Glutamatergic neuron (in vitro differentiated cells): ENCODE results near the gene ADI1. TPM values are rescaled to one million over a fixed set of nuclear protein-coding genes. Genes with fewer than 3 reads are reported as not detected.

ENCODE experiments used
- DNase-seq: peaks from one replicate; pipeline ENCODE4 v3.0.0; 2022
- H3K27ac Mint-ChIP-seq: one replicate; pipeline ENCODE4 v1.8.0; 2020; ENCODE audit warnings: mild to moderate bottlenecking, mixed read lengths, inconsistent platforms; ENCODE audit not compliant: unreplicated experiment
- H3K27me3 Mint-ChIP-seq: one replicate; pipeline ENCODE4 v1.8.0; 2020; ENCODE audit warnings: mild to moderate bottlenecking, moderate library complexity, mixed read lengths, inconsistent platforms; ENCODE audit not compliant: unreplicated experiment
- H3K36me3 Mint-ChIP-seq: one replicate; pipeline ENCODE4 v1.8.0; 2020; ENCODE audit warnings: mild to moderate bottlenecking, mixed read lengths, inconsistent platforms; ENCODE audit not compliant: unreplicated experiment
- H3K4me1 Mint-ChIP-seq: one replicate; pipeline ENCODE4 v1.8.0; 2020; ENCODE audit warnings: mild to moderate bottlenecking, low read depth, mixed read lengths, inconsistent platforms; ENCODE audit not compliant: unreplicated experiment
- H3K4me3 Mint-ChIP-seq: one replicate; pipeline ENCODE4 v1.8.0; 2020; ENCODE audit warnings: mild to moderate bottlenecking, mixed read lengths, inconsistent platforms; ENCODE audit not compliant: unreplicated experiment
- H3K9me3 Mint-ChIP-seq: one replicate; pipeline ENCODE4 v1.8.0; 2020; ENCODE audit warnings: mild to moderate bottlenecking, moderate library complexity, mixed read lengths, inconsistent platforms; ENCODE audit not compliant: unreplicated experiment
- total RNA-seq: library from RNA; stranded (reverse); fragmentation: NEBNext Ultra II Directional; extraction: Animal tissue kit (Norgen Biotek cat#: 25700); gene quantifications from one replicate; pipeline ENCODE4 v1.2.1, GENCODE V29; 2021; ENCODE audit not compliant: unreplicated experiment
- TF ChIP-seq, protein P1 (sequence below): fragments of 200-600 bp; sonication (generic); IDR thresholded peaks from one replicate; pipeline ENCODE4 v1.5.0; 2021; ENCODE audit not compliant: partially characterized antibody, unreplicated experiment

ADI1 gene
- total RNA-seq, 1 donor from 2014 or later, result 16.0 TPM

DNA sequence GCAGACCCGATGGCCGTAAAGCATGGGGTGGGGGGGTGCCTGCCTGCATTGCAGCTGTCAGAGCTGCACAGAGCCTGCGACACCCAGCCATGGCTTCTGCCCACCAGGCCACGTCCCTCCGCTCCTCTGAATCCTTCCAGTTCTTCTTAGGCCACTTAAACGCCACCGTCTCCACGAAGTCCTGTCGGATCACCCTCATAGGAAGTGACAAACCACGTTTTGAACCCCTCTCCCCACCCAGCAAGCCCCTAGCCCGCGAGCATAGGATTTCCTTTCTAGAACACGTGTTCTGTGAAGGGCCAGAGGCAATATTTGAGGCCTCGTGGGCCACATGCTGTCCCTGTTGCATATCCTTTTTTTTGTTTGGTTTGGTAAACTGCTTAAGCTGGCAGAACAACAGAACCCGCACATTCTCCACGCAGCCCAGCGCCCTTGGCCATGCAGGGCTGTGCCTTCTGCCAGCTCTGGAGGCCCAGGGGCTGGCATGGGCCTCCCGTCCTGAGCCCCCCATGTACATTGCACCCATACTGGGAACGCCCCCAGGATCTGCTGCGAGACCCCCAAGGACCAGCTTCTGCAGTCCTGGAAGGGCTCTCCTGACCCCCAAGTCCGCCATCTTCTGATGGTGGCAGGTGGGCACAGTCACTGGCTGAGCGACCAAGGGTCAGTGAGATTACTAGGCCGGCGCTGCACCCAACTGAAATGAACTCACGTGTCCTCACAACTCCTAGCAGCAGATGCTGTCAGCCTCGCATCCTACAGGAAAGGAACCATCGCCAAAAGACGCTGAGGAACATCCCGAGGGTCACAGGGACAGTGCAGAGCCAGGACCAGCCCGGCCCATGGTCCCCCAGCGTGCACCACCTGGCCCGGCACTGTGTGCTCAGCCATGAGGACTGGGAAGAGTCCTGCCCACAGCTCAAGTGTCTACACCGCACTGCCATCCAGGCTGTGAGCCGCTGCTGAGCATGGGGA lies 35.1 kb downstream of the ADI1 start:
- Mint-ChIP-seq H3K9me3 (peaks cover 14% of the 10 kb centered on the region), H3K27me3 (peaks cover 3% of the 10 kb centered on the region), H3K36me3 (peaks cover 16% of the 10 kb centered on the region), H3K4me3 (no peak overlapping the region), H3K4me1 (peaks cover 9% of the 10 kb centered on the region), H3K27ac (no peak overlapping the region)
- TF ChIP-seq, protein P1, sequence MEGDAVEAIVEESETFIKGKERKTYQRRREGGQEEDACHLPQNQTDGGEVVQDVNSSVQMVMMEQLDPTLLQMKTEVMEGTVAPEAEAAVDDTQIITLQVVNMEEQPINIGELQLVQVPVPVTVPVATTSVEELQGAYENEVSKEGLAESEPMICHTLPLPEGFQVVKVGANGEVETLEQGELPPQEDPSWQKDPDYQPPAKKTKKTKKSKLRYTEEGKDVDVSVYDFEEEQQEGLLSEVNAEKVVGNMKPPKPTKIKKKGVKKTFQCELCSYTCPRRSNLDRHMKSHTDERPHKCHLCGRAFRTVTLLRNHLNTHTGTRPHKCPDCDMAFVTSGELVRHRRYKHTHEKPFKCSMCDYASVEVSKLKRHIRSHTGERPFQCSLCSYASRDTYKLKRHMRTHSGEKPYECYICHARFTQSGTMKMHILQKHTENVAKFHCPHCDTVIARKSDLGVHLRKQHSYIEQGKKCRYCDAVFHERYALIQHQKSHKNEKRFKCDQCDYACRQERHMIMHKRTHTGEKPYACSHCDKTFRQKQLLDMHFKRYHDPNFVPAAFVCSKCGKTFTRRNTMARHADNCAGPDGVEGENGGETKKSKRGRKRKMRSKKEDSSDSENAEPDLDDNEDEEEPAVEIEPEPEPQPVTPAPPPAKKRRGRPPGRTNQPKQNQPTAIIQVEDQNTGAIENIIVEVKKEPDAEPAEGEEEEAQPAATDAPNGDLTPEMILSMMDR, result no peak
- DNase-seq, result no peak

- TF ChIP-seq, protein P1, result no peak
- Mint-ChIP-seq H3K4me1 (peaks cover 4% of the 10 kb centered on the region), H3K9me3 (peaks cover 13% of the 10 kb centered on the region), H3K27me3 (peaks cover 3% of the 10 kb centered on the region), H3K27ac (no peak overlapping the region), H3K36me3 (peaks cover 16% of the 10 kb centered on the region), H3K4me3 (no peak overlapping the region)
- DNase-seq, result no peak
Measured at GRCh38 chr2:3483227-3483985, 35.9 kb downstream of the ADI1 start.

DNA sequence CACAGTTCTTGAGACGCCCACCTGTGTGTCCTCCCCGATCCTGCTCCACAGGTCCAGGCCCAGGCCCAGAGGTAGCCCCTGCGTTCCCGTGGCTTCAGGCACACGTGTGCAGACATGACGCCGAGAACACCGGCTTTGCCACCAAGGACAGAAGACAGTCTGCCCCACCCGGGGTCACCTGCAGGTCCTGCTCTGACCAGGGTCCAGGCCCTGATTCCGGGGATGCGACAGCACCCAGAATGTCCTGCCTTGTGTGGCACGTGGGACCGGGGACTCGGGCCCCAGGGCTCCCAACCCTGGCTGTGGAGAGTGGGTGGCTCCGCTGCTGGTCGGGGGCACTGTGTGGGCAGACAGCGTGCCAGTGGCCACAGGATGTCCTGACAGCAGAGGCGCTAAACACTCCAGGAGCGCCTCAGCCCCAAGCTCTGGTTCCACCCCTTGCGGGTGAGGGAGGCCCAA lies 36.9 kb downstream of the ADI1 start:
- no peak for DNase-seq

GRCh38 chr2:3481736-3482362 lies 37.5 kb downstream of the ADI1 start:
- no peaks in the 10 kb centered on the region for H3K4me1 Mint-ChIP-seq
- no peak overlapping the region for H3K27ac Mint-ChIP-seq
- H3K9me3 Mint-ChIP-seq, result peaks cover 7% of the 10 kb centered on the region
- H3K27me3 Mint-ChIP-seq, result peaks cover 3% of the 10 kb centered on the region
- TF ChIP-seq, protein P1, result no peak
- H3K36me3 Mint-ChIP-seq, result peaks cover 16% of the 10 kb centered on the region
- no peak overlapping the region for H3K4me3 Mint-ChIP-seq
- no peak for DNase-seq

More for the DNA sequence above, 36.9 kb downstream of the ADI1 start:
- H3K27me3 Mint-ChIP-seq, result peaks cover 3% of the 10 kb centered on the region
- no peak overlapping the region for H3K4me3 Mint-ChIP-seq
- peaks cover 16% of the 10 kb centered on the region for H3K36me3 Mint-ChIP-seq
- H3K4me1 Mint-ChIP-seq, result no peaks in the 10 kb centered on the region
- no peak overlapping the region for H3K27ac Mint-ChIP-seq
- H3K9me3 Mint-ChIP-seq, result peaks cover 7% of the 10 kb centered on the region
- TF ChIP-seq, protein P1, result no peak
